GM21528 (cell line): Measurements from ENCODE around the gene SULT2A1.
"Not testable (repeated sequence)": the region's sequence is repeated elsewhere in the genome, so short reads cannot be mapped to it uniquely, and the experiment has no call there.

Source experiments
- ATAC-seq: cut with Tn5 transposase; IDR thresholded peaks from one replicate; pipeline ENCODE4 v1.9.1; 2021; ENCODE audit warnings: mild to moderate bottlenecking, moderate library complexity; ENCODE audit not compliant: unreplicated experiment, low FRiP score

The SULT2A1 gene

GRCh38 chr19:47861630-47862029, 24.5 kb downstream of the SULT2A1 start:
- ATAC-seq: no peak

DNA sequence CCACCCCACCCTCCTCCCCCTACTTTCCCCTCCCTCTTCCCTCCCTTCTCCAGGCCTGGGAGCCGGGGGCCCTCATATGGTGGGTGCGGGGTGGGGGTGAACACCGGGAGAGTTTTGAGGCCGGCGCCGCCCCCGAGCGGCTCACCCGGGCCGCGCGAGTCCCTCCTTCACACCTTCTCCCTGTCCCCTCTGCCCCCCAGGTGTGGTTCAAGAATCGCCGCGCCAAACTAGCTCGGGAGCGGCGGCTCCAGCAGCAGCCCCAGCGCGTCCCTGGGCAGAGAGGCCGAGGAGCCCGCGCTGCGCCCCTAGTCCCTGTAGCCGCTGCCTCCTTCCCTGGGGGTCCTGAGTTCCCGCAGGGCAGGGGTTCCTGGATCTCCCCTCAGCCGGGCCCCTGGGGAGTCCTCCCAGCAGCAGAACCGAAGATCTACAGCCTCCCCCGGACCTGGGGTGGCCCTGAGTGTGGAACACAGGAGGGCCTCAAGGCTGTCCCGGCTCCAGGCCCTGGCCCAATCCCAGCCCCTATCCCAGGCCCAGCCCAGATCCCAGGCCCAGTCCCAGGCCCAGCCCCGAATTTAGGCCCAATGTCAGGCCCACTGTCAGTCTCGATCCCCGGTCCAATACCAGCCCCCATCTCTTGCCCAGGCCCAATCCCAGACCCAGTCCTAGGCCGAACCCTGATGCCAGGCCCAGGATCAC, 25.4 kb downstream of the SULT2A1 start:
- no peak for ATAC-seq

- ATAC-seq: not testable (repeated sequence)
These were observed 26.3 kb downstream of the SULT2A1 start for GRCh38 chr19:47859838-47860237.

DNA sequence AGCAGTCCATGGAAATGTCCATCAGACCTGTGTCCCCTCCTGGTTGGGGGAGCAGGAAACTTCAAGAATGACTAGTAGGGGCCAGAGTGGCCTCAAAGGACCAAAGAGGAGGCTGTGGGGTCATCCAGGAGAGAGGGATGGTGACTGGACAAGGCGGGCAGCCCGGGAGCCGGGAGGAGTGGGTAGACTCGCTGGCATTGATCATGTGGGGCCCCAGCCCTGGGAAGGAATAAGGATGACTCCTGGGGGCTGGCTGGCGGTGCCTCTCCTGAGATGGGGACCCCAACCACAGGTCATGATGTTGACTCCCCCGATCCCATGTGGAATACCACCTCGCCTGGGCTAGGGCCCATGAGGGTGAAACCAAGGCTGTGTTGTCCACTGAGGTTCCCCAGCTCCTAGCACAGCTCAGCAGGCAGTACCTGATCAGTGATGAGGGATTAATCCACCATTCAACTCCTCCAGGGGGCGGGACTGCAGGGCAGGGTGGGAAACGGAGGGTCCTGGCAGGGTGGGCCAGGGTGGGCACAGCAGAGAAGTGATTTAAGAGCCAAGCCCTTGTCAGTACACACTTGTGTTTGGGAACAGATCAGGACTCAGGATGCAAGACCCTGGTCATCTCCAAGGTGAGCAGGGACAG, 27.3 kb downstream of the SULT2A1 start, which contains the start of gene TPRX2:
Gene TPRX2, plus strand, starts transcription at position 590 of the 640 bp plus-strand sequence. Its CDS starts 12 bp downstream, at position 602.
- not testable (repeated sequence) for ATAC-seq

DNA sequence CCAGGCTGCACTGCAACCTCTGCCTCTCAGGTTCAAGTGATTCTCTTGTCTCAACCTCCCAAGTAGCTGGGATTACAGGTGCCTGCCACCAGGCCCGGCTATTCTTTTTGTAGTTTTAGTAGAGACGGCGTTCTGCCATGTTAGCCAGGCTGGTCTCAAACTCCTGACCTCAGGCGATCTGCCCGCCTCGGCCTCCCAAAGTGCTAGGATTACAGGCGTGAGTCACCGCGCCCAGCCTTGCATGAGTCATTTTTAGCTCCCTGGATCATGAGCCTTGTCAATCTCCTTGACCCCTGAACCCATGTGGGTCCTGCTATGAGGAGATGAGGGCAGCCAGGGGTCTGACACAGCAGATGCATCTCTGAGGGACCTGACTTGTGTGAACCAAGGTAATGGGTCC, 27.9 kb downstream of the SULT2A1 start:
- not testable (repeated sequence) for ATAC-seq

DNA sequence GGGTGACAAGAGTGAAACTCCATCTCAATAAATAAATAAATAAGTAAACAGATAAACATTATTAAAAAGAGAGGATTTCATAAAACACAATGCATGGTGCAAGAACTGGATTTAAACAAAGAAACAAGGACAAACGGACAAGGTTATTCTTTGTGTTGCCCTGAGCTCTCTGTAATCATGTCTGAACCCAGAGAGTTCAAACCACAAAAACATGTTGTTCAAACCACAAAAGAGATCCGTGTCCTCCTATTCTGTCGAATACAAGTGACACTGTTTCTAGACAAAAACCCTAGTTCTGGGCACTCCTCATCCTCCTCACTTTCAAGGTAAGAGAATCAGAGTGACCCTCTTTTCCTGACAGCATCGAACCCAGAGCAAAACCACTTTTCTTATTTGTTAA, 31.7 kb downstream of the SULT2A1 start:
- no peak for ATAC-seq

DNA sequence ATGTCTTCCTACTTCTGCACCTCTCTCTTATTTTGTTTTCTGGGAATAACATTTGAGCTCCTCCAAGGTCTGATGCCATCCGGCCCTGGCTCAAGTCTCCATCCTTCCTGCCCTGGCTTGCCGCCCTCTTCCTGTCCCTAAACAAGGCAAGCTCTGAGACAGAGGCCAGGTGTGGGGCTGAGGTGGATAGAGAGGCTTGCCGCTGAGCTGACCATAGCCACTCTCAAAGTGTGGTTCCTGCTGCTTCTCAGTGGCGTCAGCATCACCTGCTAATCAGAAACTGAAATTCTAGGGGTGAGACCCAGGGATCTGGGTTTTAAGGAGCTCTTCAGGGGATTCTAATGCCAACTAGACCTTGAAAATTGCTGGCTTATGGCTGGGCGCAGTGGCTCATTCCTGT, 33.1 kb downstream of the SULT2A1 start:
- no peak for ATAC-seq

DNA sequence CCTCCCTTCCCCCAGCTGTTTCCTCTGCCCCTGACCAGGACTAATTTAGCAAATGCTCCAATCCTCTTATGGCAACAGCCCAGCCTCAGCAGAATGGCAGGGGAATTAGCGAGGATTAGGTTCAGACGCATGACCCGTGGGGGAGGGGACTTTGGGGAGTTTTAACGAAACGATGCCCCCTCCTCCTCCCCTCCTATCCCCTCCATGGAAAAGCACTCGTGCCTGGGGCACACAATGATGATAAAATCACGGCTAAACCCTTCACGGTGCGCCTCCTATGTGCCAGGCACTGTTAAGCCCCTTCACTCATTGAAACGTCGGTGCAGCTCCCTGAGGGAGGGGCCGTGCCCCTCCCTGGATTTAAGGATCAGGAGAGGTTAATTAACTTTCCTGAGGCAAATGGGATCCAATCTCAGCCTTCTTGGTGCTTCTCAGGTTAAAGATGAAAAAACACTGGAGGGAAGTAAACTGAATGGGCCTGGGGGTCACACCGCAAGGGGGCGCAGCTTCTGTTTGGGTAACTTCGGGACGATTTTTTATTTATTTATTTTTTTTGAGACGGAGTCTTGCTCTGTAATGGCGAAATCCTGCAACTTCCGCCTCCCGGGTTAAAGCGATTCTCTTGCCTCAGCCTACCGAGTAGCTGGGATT, 37.2 kb downstream of the SULT2A1 start:
- ATAC-seq: no peak

GRCh38 chr19:47848425-47848822, 37.7 kb downstream of the SULT2A1 start:
- ATAC-seq: no peak

DNA sequence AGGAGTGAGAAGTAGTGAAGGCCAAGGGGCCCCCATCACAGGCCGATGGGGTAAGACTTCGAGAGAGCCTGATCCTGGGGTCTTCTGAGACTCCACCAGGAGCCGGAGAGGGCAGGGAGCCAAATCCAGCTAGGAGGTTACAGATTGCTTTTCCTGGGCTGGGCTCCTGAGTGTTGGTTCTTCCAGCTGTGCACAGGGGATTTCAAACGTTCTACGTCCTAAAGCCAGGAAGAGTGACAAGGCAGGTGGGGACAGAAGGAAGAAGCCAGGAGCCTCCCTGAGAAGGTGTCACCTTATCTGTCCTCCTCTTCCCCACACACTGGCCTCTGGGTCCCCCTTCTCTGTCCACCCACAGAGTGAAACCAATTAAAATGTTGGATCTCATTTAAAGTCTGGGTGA, 43.2 kb downstream of the SULT2A1 start:
- ATAC-seq: no peak

DNA sequence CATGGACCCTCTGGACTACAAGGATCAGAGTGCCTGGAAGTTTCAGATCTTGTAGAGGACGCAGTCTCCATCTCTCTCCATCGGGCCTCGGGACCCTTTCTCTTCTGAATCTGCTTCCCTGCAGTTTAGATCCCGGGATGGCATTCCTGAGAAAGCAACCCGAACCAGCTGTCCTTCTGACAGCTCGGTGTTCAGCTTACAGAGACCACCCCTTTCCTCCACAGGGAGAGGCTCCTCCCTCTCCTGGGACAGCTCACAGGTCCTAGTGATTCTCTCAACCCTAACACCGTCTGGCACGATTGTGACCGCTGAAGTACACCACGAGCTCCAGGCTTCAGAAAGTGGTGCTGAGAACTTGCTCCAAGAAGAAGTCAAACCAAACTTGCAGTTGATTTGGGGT, 46.2 kb downstream of the SULT2A1 start:
- no peak for ATAC-seq

DNA sequence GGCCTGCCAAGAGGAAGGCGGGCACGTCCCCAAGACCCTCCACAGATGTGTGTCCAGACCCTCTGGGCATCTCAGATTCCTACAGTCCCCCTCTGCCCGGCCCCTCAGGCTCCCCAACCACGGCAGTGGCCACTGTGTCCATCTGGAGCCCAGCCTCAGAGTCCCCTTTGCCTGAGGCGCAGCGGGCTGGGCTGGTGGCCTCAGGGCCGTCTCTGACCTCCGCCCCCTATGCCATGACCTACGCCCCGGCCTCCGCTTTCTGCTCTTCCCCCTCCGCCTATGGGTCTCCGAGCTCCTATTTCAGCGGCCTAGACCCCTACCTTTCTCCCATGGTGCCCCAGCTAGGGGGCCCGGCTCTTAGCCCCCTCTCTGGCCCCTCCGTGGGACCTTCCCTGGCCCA, 46.7 kb downstream of the SULT2A1 start:
- no peak for ATAC-seq

DNA sequence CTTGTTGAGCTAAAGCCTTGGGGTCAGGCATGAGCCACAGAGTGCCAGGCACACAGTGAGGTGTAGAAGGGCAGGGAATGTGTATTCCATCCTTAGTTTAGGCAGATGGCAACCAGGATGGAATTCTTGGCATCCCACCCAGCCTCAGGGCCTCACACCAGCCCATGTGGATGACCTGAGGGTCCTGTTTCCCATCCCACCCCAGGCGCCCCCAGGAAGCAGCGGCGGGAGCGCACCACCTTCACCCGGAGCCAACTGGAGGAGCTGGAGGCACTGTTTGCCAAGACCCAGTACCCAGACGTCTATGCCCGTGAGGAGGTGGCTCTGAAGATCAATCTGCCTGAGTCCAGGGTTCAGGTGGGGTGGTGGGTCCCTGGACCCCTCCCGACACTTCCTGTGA, 50.1 kb downstream of the SULT2A1 start:
- no peak for ATAC-seq

GRCh38 chr19:47832723-47833122, 53.4 kb downstream of the SULT2A1 start:
- ATAC-seq: no peak

DNA sequence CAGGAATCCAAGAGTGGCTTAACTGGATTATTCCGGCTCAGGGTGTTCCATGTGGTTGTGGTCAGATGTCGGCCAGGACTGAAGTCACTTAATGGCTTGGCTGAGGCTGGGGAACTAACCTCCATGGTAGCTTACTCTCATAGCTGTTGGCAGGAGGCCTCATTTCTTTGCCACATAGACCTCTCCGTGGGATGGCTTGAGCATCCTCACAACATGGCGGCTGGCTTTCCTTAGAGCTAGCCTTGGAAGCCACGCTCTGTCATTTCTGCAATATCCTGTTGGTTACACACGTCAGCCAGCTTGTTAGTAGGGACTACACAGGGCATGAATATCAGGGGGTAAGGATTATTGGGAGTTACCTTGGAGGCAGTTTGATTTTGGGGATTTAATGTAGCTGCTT, 59.3 kb downstream of the SULT2A1 start:
- ATAC-seq: no peak

GRCh38 chr19:47824396-47824795, 61.7 kb downstream of the SULT2A1 start:
- ATAC-seq: no peak

GRCh38 chr19:47821460-47822020, 64.6 kb downstream of the SULT2A1 start, which contains the start of gene CRX:
Gene CRX, plus strand, starts transcription at chr19:47821937. Its CDS starts 12,507 bp downstream, at chr19:47834444.
- ATAC-seq: no peak
